Measurements from ENCODE around the gene ITSN1.
A peak's percentile ranks its signal among the peaks of the same experiment; 100 is the strongest.
"Not testable (repeated sequence)": the region's sequence is repeated elsewhere in the genome, so short reads cannot be mapped to it uniquely, and the experiment has no call there.

The ITSN1 gene

GRCh38 chr21:33783187-33783979 is 141.1 kb downstream of the ITSN1 start:
- peak overlapping the region in 2 of 3 experiments; percentile 35 to 62 for H3K27ac Mint-ChIP-seq
- H3K36me3 Mint-ChIP-seq (ENCODE audit: low read depth): peaks cover 56% of the 10 kb centered on the region
- TF ChIP-seq, protein P1, sequence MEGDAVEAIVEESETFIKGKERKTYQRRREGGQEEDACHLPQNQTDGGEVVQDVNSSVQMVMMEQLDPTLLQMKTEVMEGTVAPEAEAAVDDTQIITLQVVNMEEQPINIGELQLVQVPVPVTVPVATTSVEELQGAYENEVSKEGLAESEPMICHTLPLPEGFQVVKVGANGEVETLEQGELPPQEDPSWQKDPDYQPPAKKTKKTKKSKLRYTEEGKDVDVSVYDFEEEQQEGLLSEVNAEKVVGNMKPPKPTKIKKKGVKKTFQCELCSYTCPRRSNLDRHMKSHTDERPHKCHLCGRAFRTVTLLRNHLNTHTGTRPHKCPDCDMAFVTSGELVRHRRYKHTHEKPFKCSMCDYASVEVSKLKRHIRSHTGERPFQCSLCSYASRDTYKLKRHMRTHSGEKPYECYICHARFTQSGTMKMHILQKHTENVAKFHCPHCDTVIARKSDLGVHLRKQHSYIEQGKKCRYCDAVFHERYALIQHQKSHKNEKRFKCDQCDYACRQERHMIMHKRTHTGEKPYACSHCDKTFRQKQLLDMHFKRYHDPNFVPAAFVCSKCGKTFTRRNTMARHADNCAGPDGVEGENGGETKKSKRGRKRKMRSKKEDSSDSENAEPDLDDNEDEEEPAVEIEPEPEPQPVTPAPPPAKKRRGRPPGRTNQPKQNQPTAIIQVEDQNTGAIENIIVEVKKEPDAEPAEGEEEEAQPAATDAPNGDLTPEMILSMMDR (IDR thresholded peaks at IDR 0.05; ENCODE audit: unreplicated experiment in 3 of 3): no peak
- no peak overlapping the region for H3K4me3 Mint-ChIP-seq
- peaks cover 7% of the 10 kb centered on the region for H3K4me1 Mint-ChIP-seq
- H3K27me3 Mint-ChIP-seq (ENCODE audit: low read depth): no peaks in the 10 kb centered on the region
- H3K9me3 Mint-ChIP-seq: peaks cover 8% of the 10 kb centered on the region

GRCh38 chr21:33787431-33787830 is 145.1 kb downstream of the ITSN1 start:
- peaks cover 13% of the 10 kb centered on the region for H3K4me1 Mint-ChIP-seq
- TF ChIP-seq, protein P1 (IDR thresholded peaks at IDR 0.05; ENCODE audit: unreplicated experiment in 3 of 3): no peak
- no peak overlapping the region for H3K27ac Mint-ChIP-seq
- no peak overlapping the region for H3K4me3 Mint-ChIP-seq
- H3K27me3 Mint-ChIP-seq (ENCODE audit: low read depth): no peaks in the 10 kb centered on the region
- no peaks in the 10 kb centered on the region for H3K9me3 Mint-ChIP-seq
- peaks cover 20% of the 10 kb centered on the region for H3K36me3 Mint-ChIP-seq (ENCODE audit: low read depth)

DNA sequence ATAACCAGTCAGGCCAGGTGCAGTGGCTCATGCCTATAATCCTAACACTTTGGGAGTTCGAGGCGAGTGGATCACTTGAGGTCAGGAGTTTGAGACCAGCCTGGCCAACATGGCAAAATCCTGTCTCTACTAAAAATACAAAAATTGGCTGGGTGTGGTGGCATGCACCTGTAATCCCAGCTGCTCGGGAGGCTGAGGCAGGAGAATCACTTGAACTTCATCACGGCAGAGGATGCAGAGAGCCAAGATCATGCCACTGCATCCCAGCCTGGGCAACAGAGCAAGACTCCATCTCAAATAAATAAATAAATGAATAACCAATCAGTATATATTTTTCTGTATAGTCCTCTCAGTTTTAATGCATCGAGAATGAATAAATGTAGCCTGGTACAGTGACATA is 146.1 kb downstream of the ITSN1 start:
- not testable (repeated sequence) for H3K27me3 Mint-ChIP-seq (ENCODE audit: low read depth); H3K27ac Mint-ChIP-seq; H3K4me3 Mint-ChIP-seq; H3K9me3 Mint-ChIP-seq; H3K4me1 Mint-ChIP-seq
- H3K36me3 Mint-ChIP-seq (ENCODE audit: low read depth): peaks cover 18% of the 10 kb centered on the region

DNA sequence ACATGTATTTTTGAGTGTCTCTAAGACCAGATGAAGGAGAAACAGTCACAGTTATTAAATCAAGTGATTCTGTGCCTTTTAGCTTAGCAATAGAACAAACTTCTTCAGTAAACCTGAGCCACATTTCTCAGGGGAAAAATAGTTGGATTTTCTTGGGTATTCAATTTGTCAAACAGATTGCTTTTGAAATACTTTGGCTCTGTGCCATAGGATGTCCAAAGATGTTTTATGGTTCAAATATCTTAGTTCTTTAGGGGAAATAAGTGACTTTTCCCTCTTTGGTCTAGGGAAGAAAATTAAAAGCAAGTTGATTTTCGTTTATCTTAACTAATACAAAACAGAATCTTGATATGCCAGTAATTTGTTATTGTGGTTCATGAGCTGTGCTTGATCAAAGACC is 147.4 kb downstream of the ITSN1 start:
- peaks cover 24% of the 10 kb centered on the region for H3K36me3 Mint-ChIP-seq (ENCODE audit: low read depth)
- peaks cover 6% of the 10 kb centered on the region for H3K4me1 Mint-ChIP-seq
- H3K27ac Mint-ChIP-seq: peak overlapping the region in 1 of 3 experiments; percentile 32
- TF ChIP-seq, protein P1 (IDR thresholded peaks at IDR 0.05; ENCODE audit: unreplicated experiment in 3 of 3): no peak
- H3K4me3 Mint-ChIP-seq: no peak overlapping the region
- H3K9me3 Mint-ChIP-seq: no peaks in the 10 kb centered on the region
- no peaks in the 10 kb centered on the region for H3K27me3 Mint-ChIP-seq (ENCODE audit: low read depth)

GRCh38 chr21:33791073-33791472 is 148.8 kb downstream of the ITSN1 start:
- Mint-ChIP-seq H3K27ac (no peak overlapping the region), H3K27me3 (ENCODE audit: low read depth) (no peaks in the 10 kb centered on the region), H3K4me3 (no peak overlapping the region), H3K36me3 (ENCODE audit: low read depth) (peaks cover 29% of the 10 kb centered on the region), H3K4me1 (peaks cover 6% of the 10 kb centered on the region), H3K9me3 (no peaks in the 10 kb centered on the region)
- TF ChIP-seq, protein P1 (IDR thresholded peaks at IDR 0.05; ENCODE audit: unreplicated experiment in 3 of 3): no peak

DNA sequence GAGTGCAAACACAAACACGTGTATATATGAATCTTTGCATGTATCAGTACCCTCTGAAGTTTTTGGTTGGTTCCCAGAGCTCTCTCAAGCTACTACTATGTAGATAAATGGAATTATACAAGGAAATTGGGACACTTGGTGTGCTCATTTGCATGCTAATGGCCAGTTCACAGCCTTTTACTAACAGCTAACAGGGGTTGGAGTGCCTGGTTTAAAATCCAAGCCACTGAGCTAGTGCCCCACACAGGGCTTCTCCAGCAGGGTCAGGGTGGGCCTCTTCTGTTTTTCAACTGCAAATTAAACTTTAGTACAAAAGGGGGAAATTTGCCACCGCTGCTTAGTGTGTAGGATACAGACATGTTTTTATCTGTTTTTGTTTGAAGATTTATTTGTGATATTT is 152.3 kb downstream of the ITSN1 start:
- TF ChIP-seq, protein P1 (IDR thresholded peaks at IDR 0.05; ENCODE audit: unreplicated experiment in 3 of 3): no peak
- peaks cover 4% of the 10 kb centered on the region for H3K4me1 Mint-ChIP-seq
- no peak overlapping the region for H3K4me3 Mint-ChIP-seq
- no peaks in the 10 kb centered on the region for H3K27me3 Mint-ChIP-seq (ENCODE audit: low read depth)
- peaks cover 47% of the 10 kb centered on the region for H3K36me3 Mint-ChIP-seq (ENCODE audit: low read depth)
- no peaks in the 10 kb centered on the region for H3K9me3 Mint-ChIP-seq
- H3K27ac Mint-ChIP-seq: no peak overlapping the region
